Measurements from ENCODE around the gene CNTNAP2.

CNTNAP2 gene

DNA sequence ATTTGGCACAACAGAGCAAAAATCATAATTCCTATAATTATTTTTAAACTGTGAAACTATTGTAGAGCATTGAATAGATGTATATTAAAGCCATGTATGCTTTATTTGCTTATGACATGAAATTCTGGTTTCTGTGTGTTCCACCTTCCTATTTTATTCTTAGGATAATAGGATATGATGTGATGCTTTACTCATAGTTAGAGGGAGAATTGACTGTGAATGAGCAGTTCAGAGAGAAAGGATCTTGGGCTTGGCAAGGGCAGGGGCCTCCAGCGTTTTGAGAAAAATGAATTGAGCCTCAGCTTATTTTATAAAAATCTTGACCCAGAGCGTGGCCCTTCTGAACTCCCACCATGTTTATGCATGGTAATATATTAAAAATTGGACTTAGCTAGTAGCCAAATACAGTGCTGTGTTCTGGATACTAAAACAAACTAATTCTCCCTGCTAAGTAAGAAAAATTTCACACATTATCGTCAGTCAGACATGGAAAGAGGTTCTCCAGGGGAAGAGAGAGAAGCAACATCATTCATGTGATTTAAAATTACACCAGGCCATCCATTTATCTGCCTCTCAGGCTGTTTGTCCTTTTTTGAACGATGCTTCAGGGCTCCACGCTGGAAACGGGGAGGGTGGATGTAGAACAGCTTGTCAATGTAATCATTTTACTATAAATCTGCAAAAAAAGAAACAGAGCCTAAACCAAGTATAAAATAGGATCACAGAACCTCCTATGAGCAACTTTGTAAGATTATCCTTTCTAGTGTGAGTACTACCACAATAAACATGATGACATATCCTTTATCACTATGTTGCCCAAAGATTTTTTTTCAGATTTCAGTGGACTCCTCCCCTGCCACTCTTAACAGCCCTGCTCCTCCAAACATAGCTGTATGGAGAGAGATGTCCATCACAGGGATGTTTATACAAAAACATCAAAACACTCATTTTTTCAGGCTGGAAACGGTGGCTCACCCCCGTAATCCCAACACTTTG, 2215.9 kb downstream of the CNTNAP2 start:
- Histone ChIP-seq H3K4me3 (ENCODE audit: insufficient read depth, low read length, poor library complexity, severe bottlenecking) (no peak overlapping the region), H3K27ac (ENCODE audit: low read depth, low read length) (no peak overlapping the region)
- TF ChIP-seq, protein P1, sequence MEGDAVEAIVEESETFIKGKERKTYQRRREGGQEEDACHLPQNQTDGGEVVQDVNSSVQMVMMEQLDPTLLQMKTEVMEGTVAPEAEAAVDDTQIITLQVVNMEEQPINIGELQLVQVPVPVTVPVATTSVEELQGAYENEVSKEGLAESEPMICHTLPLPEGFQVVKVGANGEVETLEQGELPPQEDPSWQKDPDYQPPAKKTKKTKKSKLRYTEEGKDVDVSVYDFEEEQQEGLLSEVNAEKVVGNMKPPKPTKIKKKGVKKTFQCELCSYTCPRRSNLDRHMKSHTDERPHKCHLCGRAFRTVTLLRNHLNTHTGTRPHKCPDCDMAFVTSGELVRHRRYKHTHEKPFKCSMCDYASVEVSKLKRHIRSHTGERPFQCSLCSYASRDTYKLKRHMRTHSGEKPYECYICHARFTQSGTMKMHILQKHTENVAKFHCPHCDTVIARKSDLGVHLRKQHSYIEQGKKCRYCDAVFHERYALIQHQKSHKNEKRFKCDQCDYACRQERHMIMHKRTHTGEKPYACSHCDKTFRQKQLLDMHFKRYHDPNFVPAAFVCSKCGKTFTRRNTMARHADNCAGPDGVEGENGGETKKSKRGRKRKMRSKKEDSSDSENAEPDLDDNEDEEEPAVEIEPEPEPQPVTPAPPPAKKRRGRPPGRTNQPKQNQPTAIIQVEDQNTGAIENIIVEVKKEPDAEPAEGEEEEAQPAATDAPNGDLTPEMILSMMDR (IDR thresholded peaks at IDR 0.05; ENCODE audit: insufficient read depth, low read length, poor library complexity, severe bottlenecking), result no peak
- TF ChIP-seq EZH2phosphoT487 (conservative IDR thresholded peaks at IDR 0.05; ENCODE audit: low read length), result no peak

DNA sequence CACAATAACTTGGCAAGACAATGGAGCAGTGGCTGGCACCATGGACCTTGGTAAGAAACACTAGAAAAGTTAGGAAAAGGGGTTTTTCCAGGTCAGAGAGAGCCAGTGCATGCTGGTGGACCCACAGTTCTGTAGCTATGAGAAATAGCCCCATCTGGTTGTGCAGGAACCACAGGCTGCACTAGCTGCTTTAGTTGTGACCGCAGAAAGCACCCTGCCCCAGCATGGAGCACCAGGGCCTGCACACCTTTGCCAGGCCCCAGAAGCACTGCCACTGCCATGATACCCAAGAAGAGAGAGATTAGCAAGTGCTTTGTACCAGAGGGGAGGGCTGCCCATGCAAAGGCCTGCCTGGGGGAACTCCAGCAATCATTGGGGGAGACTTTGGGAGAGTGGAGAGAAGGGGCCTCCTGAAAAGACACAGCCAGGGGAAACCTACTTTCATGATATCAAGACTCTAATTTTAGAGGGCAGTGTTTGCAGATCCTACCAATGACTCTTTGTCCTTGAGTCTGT, 2217.9 kb downstream of the CNTNAP2 start:
- Histone ChIP-seq H3K36me3 (ENCODE audit: low read length) (no peaks in the 10 kb centered on the region), H3K27me3 (ENCODE audit: low read length) (no peaks in the 10 kb centered on the region), H3K79me2 (ENCODE audit: insufficient read depth, low read length) (no peaks in the 10 kb centered on the region), H3K9me3 (ENCODE audit: insufficient read depth, low read length) (peaks cover 7% of the 10 kb centered on the region; the same call in 1 of the 2 replicates), H4K20me1 (ENCODE audit: low read depth, low read length) (no peaks in the 10 kb centered on the region), H2AFZ (ENCODE audit: low read depth, low read length, severe bottlenecking) (no peak overlapping the region), H3F3A (ENCODE audit: insufficient read depth) (no peaks in the 10 kb centered on the region), H3K9me2 (replicated peaks; ENCODE audit: insufficient read depth, low read length) (no peaks in the 10 kb centered on the region), H3K4me3 (ENCODE audit: insufficient read depth, low read length, poor library complexity, severe bottlenecking) (no peak overlapping the region), H3K4me2 (ENCODE audit: low read depth, low read length, poor library complexity, severe bottlenecking) (no peak overlapping the region), H3K27ac (ENCODE audit: low read depth, low read length) (no peak overlapping the region), H3K9ac (ENCODE audit: low read length) (no peak overlapping the region)
- TF ChIP-seq, protein P1 (IDR thresholded peaks at IDR 0.05; ENCODE audit: insufficient read depth, low read length, poor library complexity, severe bottlenecking), result no peak
- no peak for TF ChIP-seq EZH2phosphoT487 (conservative IDR thresholded peaks at IDR 0.05; ENCODE audit: low read length)

More for the DNA sequence above, 2215.9 kb downstream of the CNTNAP2 start:
- H3K9ac ChIP-seq (ENCODE audit: low read length), result no peak overlapping the region
- H3K4me2 ChIP-seq (ENCODE audit: low read depth, low read length, poor library complexity, severe bottlenecking), result no peak overlapping the region
- H2AFZ ChIP-seq (ENCODE audit: low read depth, low read length, severe bottlenecking), result no peak overlapping the region
- no peaks in the 10 kb centered on the region for H3K27me3 ChIP-seq (ENCODE audit: low read length)
- H4K20me1 ChIP-seq (ENCODE audit: low read depth, low read length), result no peaks in the 10 kb centered on the region
- H3F3A ChIP-seq (ENCODE audit: insufficient read depth), result no peaks in the 10 kb centered on the region
- no peaks in the 10 kb centered on the region for H3K79me2 ChIP-seq (ENCODE audit: insufficient read depth, low read length)
- H3K9me2 ChIP-seq (replicated peaks; ENCODE audit: insufficient read depth, low read length), result no peaks in the 10 kb centered on the region
- peaks cover 7% of the 10 kb centered on the region; the same call in 1 of the 2 replicates for H3K9me3 ChIP-seq (ENCODE audit: insufficient read depth, low read length)
- no peaks in the 10 kb centered on the region for H3K36me3 ChIP-seq (ENCODE audit: low read length)

DNA sequence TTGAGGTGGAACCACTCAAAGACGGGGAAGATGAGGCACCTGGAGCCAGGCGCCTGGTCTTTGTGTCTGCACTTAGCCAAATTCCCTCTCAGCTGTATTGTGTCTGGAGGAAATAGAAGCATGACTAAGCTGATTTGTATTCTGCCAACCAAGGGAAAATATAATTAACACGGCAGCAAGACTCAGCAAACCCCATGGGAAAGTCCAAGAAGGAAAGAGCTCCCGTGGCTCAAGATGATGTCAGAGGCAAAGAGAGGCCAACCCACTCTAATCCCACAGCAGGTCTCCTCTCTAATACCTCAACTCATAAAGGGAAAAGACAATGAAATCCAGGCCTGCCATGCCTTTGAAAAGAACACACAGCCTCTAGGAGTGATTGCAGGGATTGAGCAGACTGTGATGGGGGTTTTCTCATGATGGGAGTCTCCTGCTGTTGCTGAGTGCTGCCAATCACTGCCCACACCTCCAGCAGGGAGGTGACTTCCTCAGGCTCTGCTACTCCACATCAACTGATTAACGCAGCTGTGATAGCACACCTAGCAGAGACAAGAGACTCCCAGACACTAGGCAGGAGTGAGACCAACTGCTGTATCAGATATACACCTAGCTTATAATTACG, 2218.5 kb downstream of the CNTNAP2 start:
- peaks cover 7% of the 10 kb centered on the region; the same call in 1 of the 2 replicates for H3K9me3 ChIP-seq (ENCODE audit: insufficient read depth, low read length)
- H3K79me2 ChIP-seq (ENCODE audit: insufficient read depth, low read length), result no peaks in the 10 kb centered on the region
- H2AFZ ChIP-seq (ENCODE audit: low read depth, low read length, severe bottlenecking), result no peak overlapping the region
- H3K9me2 ChIP-seq (replicated peaks; ENCODE audit: insufficient read depth, low read length), result no peaks in the 10 kb centered on the region
- no peaks in the 10 kb centered on the region for H3K36me3 ChIP-seq (ENCODE audit: low read length)
- no peaks in the 10 kb centered on the region for H3K27me3 ChIP-seq (ENCODE audit: low read length)
- no peak overlapping the region for H3K27ac ChIP-seq (ENCODE audit: low read depth, low read length)
- H3K4me3 ChIP-seq (ENCODE audit: insufficient read depth, low read length, poor library complexity, severe bottlenecking), result no peak overlapping the region
- no peaks in the 10 kb centered on the region for H4K20me1 ChIP-seq (ENCODE audit: low read depth, low read length)
- H3K9ac ChIP-seq (ENCODE audit: low read length), result no peak overlapping the region
- H3K4me2 ChIP-seq (ENCODE audit: low read depth, low read length, poor library complexity, severe bottlenecking), result no peak overlapping the region
- no peaks in the 10 kb centered on the region for H3F3A ChIP-seq (ENCODE audit: insufficient read depth)
- TF ChIP-seq, protein P1 (IDR thresholded peaks at IDR 0.05; ENCODE audit: insufficient read depth, low read length, poor library complexity, severe bottlenecking), result no peak
- TF ChIP-seq EZH2phosphoT487 (conservative IDR thresholded peaks at IDR 0.05; ENCODE audit: low read length), result no peak
